H1 (cell line): Measurements from ENCODE around the gene LOXL4.

Source experiments
- BRCA1 ChIP-seq: IDR thresholded peaks from 2 replicates; pipeline ENCODE4 v1.6.1; 2012; ENCODE audit warnings: low read depth, low read length, improper control_type of control experiment
- CHD1 ChIP-seq: IDR thresholded peaks from 2 replicates; pipeline ENCODE4 v1.6.1; 2012; ENCODE audit warnings: low read depth, low read length, improper control_type of control experiment
- CTCF ChIP-seq, 3 experiments: IDR thresholded peaks; 1 replicate in 2 of 3; 2 replicates in 1 of 3; pipeline versions ENCODE4 v1.5.1 to v1.6.1; 2011; ENCODE audit warnings: low read length in 3 of 3, mild to moderate bottlenecking in 3 of 3, inconsistent platforms in 2 of 3, low read depth in 1 of 3, moderate library complexity in 1 of 3; ENCODE audit not compliant: insufficient read depth in 1 of 3; ENCODE audit errors: control extremely low read depth in 1 of 3
- EZH2 ChIP-seq: fragments of 200-600 bp; sonication (generic); IDR thresholded peaks from 2 replicates; pipeline ENCODE4 v1.7.1; 2012; ENCODE audit warnings: low read depth, mild to moderate bottlenecking, moderate library complexity, low read length, inconsistent platforms; ENCODE audit not compliant: severe bottlenecking
- HDAC2 ChIP-seq, 2 experiments: fragments of 300-600 bp in 1 of 2; sonication (generic) in 1 of 2; IDR thresholded peaks; 2 replicates each; pipeline ENCODE4 v1.6.1; 2011 to 2012; ENCODE audit warnings: low read depth in 2 of 2, low read length in 2 of 2, mild to moderate bottlenecking in 2 of 2, moderate library complexity in 2 of 2, borderline replicate concordance in 1 of 2, inconsistent platforms in 1 of 2
- JUND ChIP-seq: IDR thresholded peaks from 2 replicates; pipeline ENCODE4 v1.6.1; 2011; ENCODE audit warnings: mild to moderate bottlenecking, improper control_type of control experiment, low read length
- KDM1A ChIP-seq: fragments of 200-600, 300-600 bp; sonication (generic); IDR thresholded peaks from 2 replicates; pipeline ENCODE4 v1.7.1; 2016; ENCODE audit warnings: mild to moderate bottlenecking, low read length, borderline replicate concordance
- MAFK ChIP-seq: IDR thresholded peaks from 2 replicates; pipeline ENCODE4 v1.6.1; 2012; ENCODE audit warnings: low read depth, mild to moderate bottlenecking, improper control_type of control experiment, low read length
- POLR2A ChIP-seq, 2 experiments: IDR thresholded peaks; 1 replicate in 1 of 2; 2 replicates in 1 of 2; pipeline ENCODE4 v1.6.1; 2011; ENCODE audit warnings: low read depth in 2 of 2, low read length in 2 of 2, mild to moderate bottlenecking in 2 of 2; ENCODE audit errors: control extremely low read depth in 1 of 2
- POLR2AphosphoS5 ChIP-seq: IDR thresholded peaks from 2 replicates; pipeline ENCODE4 v1.6.1; 2011; ENCODE audit warnings: low read depth, low read length
- SIN3A ChIP-seq, 2 experiments: IDR thresholded peaks in 1 of 2; conservative IDR thresholded peaks in 1 of 2; 2 replicates each; pipeline ENCODE4 v1.6.1; 2011 to 2012; ENCODE audit warnings: low read length in 2 of 2, improper control_type of control experiment in 1 of 2, low read depth in 1 of 2, mild to moderate bottlenecking in 1 of 2
- SIRT6 ChIP-seq: IDR thresholded peaks from one replicate; pipeline ENCODE4 v1.7.1; 2012; ENCODE audit warnings: low read length, inconsistent platforms
- TAF1 ChIP-seq: IDR thresholded peaks from 2 replicates; pipeline ENCODE4 v1.6.1; 2011; ENCODE audit warnings: mild to moderate bottlenecking, low read depth, low read length
- TCF12 ChIP-seq: IDR thresholded peaks from 2 replicates; pipeline ENCODE4 v1.6.1; 2011; ENCODE audit warnings: low read depth, mild to moderate bottlenecking, low read length

- TF ChIP-seq CTCF (IDR thresholded peaks at IDR 0.05; ENCODE audit: control extremely low read depth in 1 of 3, insufficient read depth in 1 of 3, low read depth in 1 of 3, low read length in 3 of 3) (no peak), POLR2A (IDR thresholded peaks at IDR 0.05; ENCODE audit: control extremely low read depth in 1 of 2, low read depth in 2 of 2, low read length in 2 of 2) (no peak), KDM1A (no peak), EZH2 (no peak), MAFK (no peak), SIN3A (conservative IDR thresholded peaks at IDR 0.05 in 1 of 2, IDR thresholded peaks at IDR 0.05 in 1 of 2; ENCODE audit: low read depth in 1 of 2, low read length in 2 of 2) (no peak), HDAC2 (IDR thresholded peaks at IDR 0.05; ENCODE audit: borderline replicate concordance in 1 of 2, low read depth in 2 of 2, low read length in 2 of 2) (no peak), TCF12 (no peak), TAF1 (no peak), SIRT6 (no peak), POLR2AphosphoS5 (no peak), CHD1 (no peak), BRCA1 (no peak), JUND (no peak)
These were observed 27.9 kb upstream of the LOXL4 start for GRCh38 chr10:98295907-98296306.
